ENCODE measurements around the gene MBLAC1. TPM values are rescaled to one million over a fixed set of nuclear protein-coding genes. Genes with fewer than 3 reads are reported as not detected.

MBLAC1 gene, protein sequence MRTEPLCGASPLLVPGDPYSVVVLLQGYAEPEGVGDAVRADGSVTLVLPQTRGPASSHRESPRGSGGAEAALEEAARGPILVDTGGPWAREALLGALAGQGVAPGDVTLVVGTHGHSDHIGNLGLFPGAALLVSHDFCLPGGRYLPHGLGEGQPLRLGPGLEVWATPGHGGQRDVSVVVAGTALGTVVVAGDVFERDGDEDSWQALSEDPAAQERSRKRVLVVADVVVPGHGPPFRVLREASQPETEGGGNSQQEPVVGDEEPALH
- 1 to 10 TPM; 4.8 to 8.1 (median 6.6) TPM for total RNA-seq

DNA sequence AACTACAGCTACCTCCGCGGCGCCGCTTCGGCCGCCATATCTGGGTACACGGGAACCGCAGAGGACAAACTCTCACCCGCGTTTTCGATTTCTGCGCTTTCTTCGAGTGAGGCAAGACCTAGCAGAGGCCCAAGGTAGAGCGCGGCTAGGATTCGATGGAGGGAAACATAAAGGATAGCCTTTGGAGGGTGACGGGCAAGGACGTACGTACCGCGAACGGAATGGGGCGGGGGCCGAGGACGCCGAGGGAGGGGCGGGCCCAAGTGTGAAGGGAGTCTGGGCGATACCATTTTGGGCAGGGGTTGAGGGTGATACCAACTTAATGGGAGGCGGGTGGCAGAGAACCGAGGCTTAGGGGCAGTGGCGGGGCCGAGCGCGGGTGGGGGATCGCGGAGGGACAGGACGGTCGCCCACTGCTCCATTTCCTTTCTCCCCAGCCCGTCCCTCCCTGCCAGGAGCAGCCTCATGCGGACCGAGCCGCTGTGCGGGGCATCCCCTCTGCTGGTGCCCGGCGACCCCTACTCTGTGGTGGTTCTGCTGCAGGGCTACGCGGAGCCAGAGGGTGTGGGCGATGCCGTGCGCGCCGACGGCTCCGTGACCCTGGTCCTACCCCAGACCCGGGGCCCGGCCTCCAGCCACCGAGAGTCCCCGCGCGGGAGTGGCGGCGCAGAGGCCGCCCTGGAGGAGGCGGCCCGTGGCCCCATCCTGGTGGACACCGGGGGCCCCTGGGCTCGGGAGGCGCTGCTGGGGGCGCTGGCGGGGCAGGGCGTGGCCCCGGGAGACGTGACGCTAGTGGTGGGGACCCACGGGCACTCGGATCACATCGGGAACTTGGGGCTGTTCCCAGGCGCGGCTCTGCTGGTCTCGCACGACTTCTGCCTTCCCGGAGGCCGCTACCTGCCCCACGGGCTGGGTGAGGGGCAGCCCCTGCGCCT, at the start of gene MBLAC1:
MBLAC1 (plus strand) TSS at position 37 of the 935 bp plus-strand sequence; CDS start at position 466, 429 bp downstream.
- peaks cover 0 to 23% of the 10 kb centered on the region in 2 donors for H3K36me3 ChIP-seq
- peak within 1 kb of the TSS; percentile 87 to 98 (median 96) for H3K27ac ChIP-seq
- TF ChIP-seq, protein P1, sequence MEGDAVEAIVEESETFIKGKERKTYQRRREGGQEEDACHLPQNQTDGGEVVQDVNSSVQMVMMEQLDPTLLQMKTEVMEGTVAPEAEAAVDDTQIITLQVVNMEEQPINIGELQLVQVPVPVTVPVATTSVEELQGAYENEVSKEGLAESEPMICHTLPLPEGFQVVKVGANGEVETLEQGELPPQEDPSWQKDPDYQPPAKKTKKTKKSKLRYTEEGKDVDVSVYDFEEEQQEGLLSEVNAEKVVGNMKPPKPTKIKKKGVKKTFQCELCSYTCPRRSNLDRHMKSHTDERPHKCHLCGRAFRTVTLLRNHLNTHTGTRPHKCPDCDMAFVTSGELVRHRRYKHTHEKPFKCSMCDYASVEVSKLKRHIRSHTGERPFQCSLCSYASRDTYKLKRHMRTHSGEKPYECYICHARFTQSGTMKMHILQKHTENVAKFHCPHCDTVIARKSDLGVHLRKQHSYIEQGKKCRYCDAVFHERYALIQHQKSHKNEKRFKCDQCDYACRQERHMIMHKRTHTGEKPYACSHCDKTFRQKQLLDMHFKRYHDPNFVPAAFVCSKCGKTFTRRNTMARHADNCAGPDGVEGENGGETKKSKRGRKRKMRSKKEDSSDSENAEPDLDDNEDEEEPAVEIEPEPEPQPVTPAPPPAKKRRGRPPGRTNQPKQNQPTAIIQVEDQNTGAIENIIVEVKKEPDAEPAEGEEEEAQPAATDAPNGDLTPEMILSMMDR (IDR thresholded peaks at IDR 0.05): peak in 1 of 4 experiments; percentile 11
- TF ChIP-seq POLR2AphosphoS5 (IDR thresholded peaks at IDR 0.05) (peak; percentile 74), EP300 (IDR thresholded peaks at IDR 0.05) (no peak), POLR2A (IDR thresholded peaks at IDR 0.05) (peak; percentile 15 to 34)
- H3K27me3 ChIP-seq: no peaks in the 10 kb centered on the region
- H3K4me1 ChIP-seq: peaks cover 0 to 58% (median 17%) of the 10 kb centered on the region in 3 donors
- H3K9me3 ChIP-seq: no peaks in the 10 kb centered on the region
- WGBS, 2 donors (ENCODE audit: low coverage in 1 of 2): 0% methylated on average over 21 of the region's 85 CpGs; no CpG with 5 or more reads in 1 of the 2 donors
- H3K4me3 ChIP-seq: peak within 1 kb of the TSS; percentile 74 to 96
- peak; percentile 93 for ATAC-seq

DNA sequence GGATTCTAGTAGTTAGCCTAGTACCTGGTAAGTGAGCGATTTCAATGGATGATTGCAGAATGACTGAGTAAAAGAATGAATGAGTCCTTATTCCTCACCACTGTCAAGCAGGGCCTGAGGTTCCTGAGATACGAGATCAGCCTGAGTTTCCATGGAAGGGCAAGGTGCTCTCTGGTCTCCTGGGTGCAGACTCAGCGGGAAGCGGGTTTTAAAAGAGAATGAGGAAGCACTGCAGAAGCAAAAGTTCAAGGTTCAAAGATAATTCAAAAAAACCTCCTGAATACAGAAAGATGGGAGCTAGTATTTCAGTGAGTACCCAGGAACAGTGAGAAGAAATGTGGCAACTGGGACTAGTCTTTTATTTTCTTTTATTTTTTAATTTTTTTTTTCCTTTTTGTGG, 49.6 kb upstream of the MBLAC1 start:
- no peak overlapping the region for H3K4me3 ChIP-seq
- peaks cover 0 to 39% (median 22%) of the 10 kb centered on the region in 3 donors for H3K4me1 ChIP-seq
- H3K27me3 ChIP-seq: no peaks in the 10 kb centered on the region
- H3K36me3 ChIP-seq: peaks cover 5 to 80% of the 10 kb centered on the region in 2 donors
- TF ChIP-seq EP300 (IDR thresholded peaks at IDR 0.05) (no peak), POLR2A (IDR thresholded peaks at IDR 0.05) (no peak), POLR2AphosphoS5 (IDR thresholded peaks at IDR 0.05) (no peak)
- TF ChIP-seq, protein P1 (IDR thresholded peaks at IDR 0.05): no peak
- peaks cover 0 to 6% (median 0%) of the 10 kb centered on the region in 3 donors for H3K9me3 ChIP-seq
- no peak overlapping the region for H3K27ac ChIP-seq
- 84 to 88% methylated on average over 4 of the region's 4 CpGs for WGBS, 2 donors (ENCODE audit: low coverage in 1 of 2)
- ATAC-seq: no peak

DNA sequence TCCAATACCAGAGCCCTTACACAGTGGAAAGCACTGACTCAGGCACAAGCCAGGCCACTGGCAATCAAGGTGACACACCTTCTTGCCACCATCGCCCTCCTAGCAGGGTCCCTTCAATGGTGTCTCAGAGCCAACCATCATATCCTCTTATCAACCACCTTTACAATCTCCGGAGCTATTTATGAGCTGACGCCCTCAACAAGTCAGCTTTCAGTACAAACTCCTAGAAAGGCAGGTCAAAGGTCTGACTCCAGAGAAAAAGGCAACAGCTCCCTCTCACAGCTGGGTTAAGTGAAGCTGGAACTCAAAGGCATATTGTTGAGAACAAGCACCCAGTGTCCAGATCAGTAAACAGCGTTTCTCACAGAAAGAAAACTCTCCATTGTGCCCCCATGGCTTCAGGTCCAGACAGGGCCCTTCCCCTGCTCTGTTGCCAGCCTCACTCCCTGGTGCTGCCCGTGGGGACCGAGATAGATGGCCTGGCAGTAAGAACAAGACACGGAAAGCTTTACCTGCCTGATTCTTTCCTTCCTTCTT, 47.7 kb upstream of the MBLAC1 start:
- Histone ChIP-seq H3K4me3 (no peak overlapping the region), H3K36me3 (peaks cover 0 to 61% of the 10 kb centered on the region in 2 donors), H3K27ac (no peak overlapping the region), H3K9me3 (no peaks in the 10 kb centered on the region), H3K27me3 (no peaks in the 10 kb centered on the region), H3K4me1 (peaks cover 0 to 47% (median 22%) of the 10 kb centered on the region in 3 donors)
- 53 to 70% methylated on average over 2 to 7 of the region's 7 CpGs for WGBS, 2 donors (ENCODE audit: low coverage in 1 of 2)
- no peak for TF ChIP-seq POLR2AphosphoS5 (IDR thresholded peaks at IDR 0.05)
- TF ChIP-seq EP300 (IDR thresholded peaks at IDR 0.05): no peak
- TF ChIP-seq POLR2A (IDR thresholded peaks at IDR 0.05): no peak
- TF ChIP-seq, protein P1 (IDR thresholded peaks at IDR 0.05): no peak
- no peak for ATAC-seq

DNA sequence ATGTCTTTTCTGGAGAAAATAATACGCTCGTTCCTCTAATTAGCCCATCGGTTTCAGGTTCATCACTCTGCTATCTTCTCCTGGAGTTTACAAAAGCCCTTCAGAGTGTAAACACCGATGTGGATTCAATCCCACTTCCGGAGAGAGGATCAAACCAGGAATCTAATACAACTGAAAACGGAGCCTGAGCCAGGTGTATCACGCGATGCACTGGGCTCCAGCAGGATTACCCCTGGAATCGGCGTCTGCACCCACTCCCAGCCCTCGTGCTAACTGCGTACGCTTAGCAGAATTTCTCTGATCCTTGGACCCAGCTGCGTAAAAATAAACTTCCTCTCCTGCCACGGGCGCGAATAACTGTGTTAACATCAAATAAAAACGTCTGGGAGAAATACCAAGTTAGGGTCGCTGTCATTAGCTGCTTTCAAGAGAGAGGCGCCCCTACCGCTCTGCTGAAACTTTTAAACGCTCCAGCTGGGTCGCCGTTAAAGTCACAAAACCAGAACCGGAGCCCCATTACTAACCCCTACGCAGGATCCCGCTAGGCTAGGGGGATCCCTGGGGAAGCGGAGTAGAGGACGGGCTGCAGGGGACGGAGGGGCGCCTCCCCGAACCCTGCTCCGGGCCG, 45.7 kb upstream of the MBLAC1 start:
- no peaks in the 10 kb centered on the region for H3K27me3 ChIP-seq
- 0 to 1% methylated on average over 5 to 10 of the region's 34 CpGs for WGBS, 2 donors (ENCODE audit: low coverage in 1 of 2)
- no peak for ATAC-seq
- H3K27ac ChIP-seq: peak overlapping the region; percentile 41 to 90 (median 86)
- peaks cover 0 to 47% (median 22%) of the 10 kb centered on the region in 3 donors for H3K4me1 ChIP-seq
- H3K36me3 ChIP-seq: peaks cover 0 to 42% of the 10 kb centered on the region in 2 donors
- peak overlapping the region; percentile 59 to 76 for H3K4me3 ChIP-seq
- TF ChIP-seq POLR2A (IDR thresholded peaks at IDR 0.05): no peak
- TF ChIP-seq POLR2AphosphoS5 (IDR thresholded peaks at IDR 0.05): no peak
- TF ChIP-seq, protein P1 (IDR thresholded peaks at IDR 0.05): no peak
- no peak for TF ChIP-seq EP300 (IDR thresholded peaks at IDR 0.05)
- no peaks in the 10 kb centered on the region for H3K9me3 ChIP-seq
